ENCODE results near the gene TMPRSS5. TPM values are rescaled to one million over a fixed set of nuclear protein-coding genes. Genes with fewer than 3 reads are reported as not detected.

TMPRSS5 gene
- total RNA-seq, 4 donors from 2014 or later: 0.84 to 1.9 (median 1.7) TPM; not detected in 1

- ATAC-seq (ENCODE audit: low FRiP score): no peak
- no peak for TF ChIP-seq CTCF (IDR thresholded peaks at IDR 0.05)
- DNase-seq (ENCODE audit: low spot score): no peak
Measured at GRCh38 chr11:113663567-113663966, 42.5 kb downstream of the TMPRSS5 start.

GRCh38 chr11:113655771-113656170 is 50.3 kb downstream of the TMPRSS5 start:
- no peak for ATAC-seq (ENCODE audit: low FRiP score)
- no peak for TF ChIP-seq CTCF (IDR thresholded peaks at IDR 0.05)
- DNase-seq (ENCODE audit: low spot score): no peak

- no peak for TF ChIP-seq CTCF (IDR thresholded peaks at IDR 0.05)
- ATAC-seq (ENCODE audit: low FRiP score): no peak
- no peak for DNase-seq (ENCODE audit: low spot score)
Measured at GRCh38 chr11:113651023-113651422, 55.1 kb downstream of the TMPRSS5 start.

GRCh38 chr11:113649311-113649710 is 56.8 kb downstream of the TMPRSS5 start:
- DNase-seq (ENCODE audit: low spot score) (no peak), ATAC-seq (ENCODE audit: low FRiP score) (no peak)
- no peak for TF ChIP-seq CTCF (IDR thresholded peaks at IDR 0.05)

- ATAC-seq (ENCODE audit: low FRiP score) (no peak), DNase-seq (ENCODE audit: low spot score) (no peak)
- no peak for TF ChIP-seq CTCF (IDR thresholded peaks at IDR 0.05)
Measured at GRCh38 chr11:113647856-113648255, 58.3 kb downstream of the TMPRSS5 start.

GRCh38 chr11:113647108-113647507 is 59.0 kb downstream of the TMPRSS5 start:
- no peak for TF ChIP-seq CTCF (IDR thresholded peaks at IDR 0.05)
- DNase-seq (ENCODE audit: low spot score) (no peak), ATAC-seq (ENCODE audit: low FRiP score) (no peak)

- ATAC-seq (ENCODE audit: low FRiP score) (no peak), DNase-seq (ENCODE audit: low spot score) (no peak)
Measured at GRCh38 chr11:113645593-113646349, 60.3 kb downstream of the TMPRSS5 start.

More at GRCh38 chr11:113645593-113646349, 60.3 kb downstream of the TMPRSS5 start:
- TF ChIP-seq CTCF (IDR thresholded peaks at IDR 0.05): no peak
